Measurements from ENCODE around the gene CAMK2D. TPM values are rescaled to one million over a fixed set of nuclear protein-coding genes. Genes with fewer than 3 reads are reported as not detected.

The CAMK2D gene
- polyA plus RNA-seq, 3 donors: 82.3 to 90.8 (median 86.6) TPM

DNA sequence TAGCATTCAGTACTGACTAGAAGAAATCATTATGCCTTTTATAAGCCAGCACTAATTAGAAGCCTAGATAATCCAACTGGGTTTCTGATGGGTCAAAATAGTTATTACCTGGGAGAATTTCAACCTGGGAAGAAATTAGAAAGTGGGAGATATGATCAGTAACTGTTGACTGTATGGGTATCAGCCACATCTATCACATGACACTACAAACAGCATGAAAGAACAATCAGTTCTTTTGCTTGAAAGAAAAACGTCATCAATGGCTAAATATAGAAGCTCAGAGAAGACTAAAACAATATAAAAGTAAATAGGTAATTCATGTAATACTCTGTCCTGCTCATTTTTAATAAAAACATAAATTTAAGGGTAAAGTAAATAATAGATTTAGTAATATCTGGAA lies 145.1 kb downstream of the CAMK2D start:
- DNase-seq (ENCODE audit: low read depth in 3 of 3, low spot score in 2 of 3): no peak

DNA sequence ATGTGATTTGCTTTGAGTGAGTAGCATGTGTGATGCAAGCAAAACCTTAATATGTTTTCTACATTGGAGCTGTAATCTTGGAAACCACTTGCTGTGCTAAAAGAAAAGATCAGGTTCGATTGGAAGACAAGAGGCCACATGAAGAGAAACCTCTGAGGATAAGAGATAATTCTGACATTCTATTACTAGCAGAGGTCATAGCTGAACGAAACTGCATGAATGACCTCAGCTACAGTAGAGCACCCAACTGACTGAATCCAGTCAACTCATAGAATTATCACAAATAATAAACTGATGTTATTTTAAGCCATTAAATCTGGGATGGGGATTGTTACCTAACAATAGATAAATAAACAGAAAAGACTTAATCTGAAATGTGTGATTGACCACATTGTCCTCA lies 147.1 kb downstream of the CAMK2D start:
- no peak for DNase-seq (ENCODE audit: low read depth in 3 of 3, low spot score in 2 of 3)

DNA sequence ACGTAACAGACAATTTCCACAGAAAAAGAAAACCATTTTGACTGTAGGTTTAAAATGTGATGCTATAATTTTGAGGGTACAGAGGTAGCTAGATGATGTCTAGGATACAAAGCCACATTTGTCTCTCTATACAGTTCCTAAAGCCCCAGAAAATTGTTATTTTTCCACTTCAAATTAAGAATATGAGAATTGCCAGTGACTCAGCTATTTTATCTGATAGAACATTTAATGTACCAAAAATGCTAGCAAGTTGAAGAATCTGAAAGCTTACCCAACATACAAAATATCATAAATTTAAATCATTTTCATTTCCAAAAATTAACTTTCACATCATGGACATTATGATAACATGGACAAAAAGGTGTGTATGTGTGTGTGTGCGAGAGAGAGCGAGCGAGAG lies 148.0 kb downstream of the CAMK2D start:
- no peak for DNase-seq (ENCODE audit: low read depth in 3 of 3, low spot score in 2 of 3)

DNA sequence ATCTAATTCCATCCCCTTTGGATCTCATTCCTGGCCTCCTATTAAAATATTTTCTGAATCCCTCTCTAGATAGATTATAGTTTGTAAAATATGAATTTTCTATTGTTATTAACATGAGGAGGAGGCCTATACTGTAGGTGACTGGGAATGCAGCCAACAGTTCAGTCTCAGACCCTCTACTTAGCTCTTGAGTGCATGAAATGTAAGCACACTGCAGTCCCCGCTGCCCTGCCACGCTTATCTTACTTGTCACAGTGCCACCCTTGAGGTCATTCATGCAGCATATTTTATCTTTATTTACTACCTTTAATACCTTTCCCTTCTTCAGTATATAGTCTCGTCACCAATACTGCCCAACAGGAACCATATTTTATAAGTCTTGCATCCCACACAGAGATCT lies 151.0 kb downstream of the CAMK2D start:
- no peak for DNase-seq (ENCODE audit: low read depth in 3 of 3, low spot score in 2 of 3)

DNA sequence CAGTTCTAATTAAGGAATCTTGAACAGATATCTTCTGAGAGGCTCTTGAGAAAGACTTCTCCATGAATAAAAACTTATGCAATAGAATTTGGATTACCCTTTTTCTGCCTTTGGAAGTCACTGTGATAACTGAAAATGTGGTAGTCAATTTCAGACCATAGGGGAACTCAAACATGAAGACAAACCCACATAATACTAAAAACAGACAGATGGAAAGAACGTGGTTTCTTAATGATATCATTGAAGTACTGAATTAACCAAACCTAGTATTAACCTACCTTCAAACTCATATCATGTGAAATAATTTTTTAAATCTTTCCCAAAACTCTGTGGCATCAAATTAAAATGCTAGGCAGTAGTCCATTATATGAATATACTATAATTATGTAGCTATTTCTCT lies 153.5 kb downstream of the CAMK2D start:
- no peak for DNase-seq (ENCODE audit: low read depth in 3 of 3, low spot score in 2 of 3)

DNA sequence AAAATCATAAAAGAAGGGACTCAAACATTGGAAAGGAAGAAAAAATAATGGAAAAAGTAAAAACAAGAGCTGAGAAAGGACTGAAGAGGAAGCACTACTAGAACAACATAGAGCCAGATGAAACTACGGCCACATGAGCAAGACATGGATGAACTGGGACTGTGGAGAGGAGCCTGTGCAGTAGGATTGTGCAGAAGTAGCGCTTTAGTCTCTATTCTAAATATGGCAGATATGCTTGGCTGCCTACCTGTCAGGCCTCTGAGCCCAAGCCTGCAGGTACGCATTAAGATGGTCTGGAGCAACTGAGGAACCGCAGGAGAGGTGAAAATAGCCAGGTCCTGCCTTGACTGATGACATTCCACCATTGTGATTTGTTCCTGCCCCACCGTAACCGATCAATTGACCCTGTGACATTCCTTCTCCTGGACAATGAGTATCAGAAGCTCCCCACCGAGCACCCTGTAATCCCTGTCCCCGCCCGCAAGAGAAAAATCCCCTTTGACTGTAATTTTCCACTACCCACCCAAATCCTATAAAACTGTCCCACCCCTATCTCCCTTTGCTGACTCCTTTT lies 154.3 kb downstream of the CAMK2D start:
- DNase-seq (ENCODE audit: low read depth in 3 of 3, low spot score in 2 of 3): no peak

DNA sequence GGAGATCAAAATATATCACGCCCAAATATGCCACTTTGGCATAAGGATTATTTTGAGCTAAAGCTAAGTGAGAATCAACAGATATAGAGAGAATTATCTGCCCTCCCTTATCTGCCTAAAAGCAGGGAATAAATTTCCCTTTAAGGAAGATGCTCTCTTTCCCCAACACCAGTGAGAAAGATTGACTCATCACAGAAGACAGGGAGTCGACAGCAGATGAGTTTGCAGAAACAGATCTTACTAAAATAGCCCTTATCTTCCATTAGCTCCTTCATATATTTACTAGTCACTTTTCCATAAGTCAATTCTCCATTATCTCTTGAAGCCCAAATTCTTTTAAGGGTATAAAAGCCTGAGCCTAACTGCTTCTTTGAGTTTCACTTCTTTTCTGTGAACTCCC lies 156.6 kb downstream of the CAMK2D start:
- DNase-seq (ENCODE audit: low read depth in 3 of 3, low spot score in 2 of 3): no peak

DNA sequence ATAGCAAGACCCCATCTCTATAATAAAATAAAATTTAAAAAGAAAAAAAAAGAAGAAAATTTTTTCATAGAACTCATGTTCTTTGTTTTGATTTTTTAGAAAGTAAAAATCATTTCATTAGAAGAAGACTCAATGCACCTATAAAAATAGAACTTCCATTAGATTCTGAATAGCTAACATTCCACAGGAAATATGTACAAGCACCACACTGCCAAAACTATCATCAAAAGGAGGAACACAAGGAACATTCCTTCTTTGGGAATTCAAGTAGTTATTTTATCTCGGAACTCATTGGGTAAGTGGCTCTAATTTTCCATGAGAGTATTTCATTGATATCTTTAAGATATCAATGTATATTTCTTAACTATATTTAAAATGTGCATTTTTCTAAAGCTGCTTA lies 157.6 kb downstream of the CAMK2D start:
- DNase-seq (ENCODE audit: low read depth in 3 of 3, low spot score in 2 of 3): no peak

DNA sequence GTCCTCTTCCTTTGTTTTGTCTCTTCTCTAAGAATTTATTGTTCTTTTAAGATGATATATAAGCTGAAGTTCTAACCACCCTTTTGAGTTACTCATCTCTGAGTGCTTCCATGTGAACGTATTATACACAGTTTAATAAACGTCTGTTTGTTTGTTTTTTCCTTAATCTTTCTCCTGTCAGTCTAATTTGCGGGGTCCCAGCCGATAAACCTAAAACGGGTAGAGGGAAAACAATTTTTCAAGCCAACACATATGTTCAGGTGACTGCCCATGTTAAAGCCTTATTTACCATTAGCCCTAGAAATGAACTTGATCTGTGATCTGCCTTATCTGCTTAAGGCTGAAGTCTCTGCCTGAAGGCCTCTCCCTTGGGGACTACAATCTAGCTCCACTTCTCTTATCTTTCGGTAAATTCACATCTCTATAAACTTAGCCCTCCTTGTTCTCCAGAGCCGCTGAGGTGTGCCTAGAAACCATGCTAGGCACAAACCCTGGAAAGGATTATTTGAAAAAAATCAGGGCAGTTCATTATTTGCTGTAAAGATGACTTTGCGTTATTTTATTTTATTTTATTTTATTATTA lies 158.8 kb downstream of the CAMK2D start:
- no peak for DNase-seq (ENCODE audit: low read depth in 3 of 3, low spot score in 2 of 3)

DNA sequence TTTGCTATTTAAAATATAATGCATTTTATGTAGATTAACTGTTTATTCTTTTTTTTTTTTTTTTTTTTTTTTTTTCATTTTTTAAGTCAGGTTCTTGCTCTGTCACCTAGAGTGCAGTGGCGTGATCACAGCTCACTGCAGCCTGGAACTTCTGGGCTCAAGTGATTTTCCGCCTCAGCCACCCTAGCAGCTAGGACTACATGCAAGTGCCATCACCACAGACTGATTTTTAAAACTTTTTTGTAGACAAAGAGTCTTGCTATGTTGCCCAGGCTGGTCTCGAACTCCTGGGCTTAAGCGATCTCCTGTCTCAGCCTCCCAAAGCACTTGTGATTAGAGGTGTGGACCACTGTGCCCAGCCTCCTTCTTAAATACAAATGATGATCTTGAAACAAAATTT lies 159.9 kb downstream of the CAMK2D start:
- DNase-seq (ENCODE audit: low read depth in 3 of 3, low spot score in 2 of 3): no peak

DNA sequence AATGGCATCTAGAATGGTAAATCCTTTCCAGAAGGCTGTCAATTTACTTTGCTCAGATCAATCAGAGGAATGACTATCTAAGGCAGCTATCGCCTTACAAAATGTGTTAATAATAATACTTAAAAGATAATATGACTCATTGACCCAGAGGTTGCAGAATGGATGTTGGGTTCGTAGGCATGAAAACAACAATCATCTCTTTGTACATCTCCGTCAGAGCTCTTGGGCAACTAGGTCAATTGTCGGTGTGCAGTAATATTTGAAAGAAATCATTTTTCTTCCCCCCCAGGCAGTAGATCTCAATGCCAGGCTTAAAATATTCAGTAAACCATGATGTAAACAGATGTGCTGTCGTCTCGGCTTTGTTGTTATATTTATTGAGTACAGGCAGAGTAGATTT lies 165.1 kb downstream of the CAMK2D start:
- DNase-seq (ENCODE audit: low read depth in 3 of 3, low spot score in 2 of 3): no peak

DNA sequence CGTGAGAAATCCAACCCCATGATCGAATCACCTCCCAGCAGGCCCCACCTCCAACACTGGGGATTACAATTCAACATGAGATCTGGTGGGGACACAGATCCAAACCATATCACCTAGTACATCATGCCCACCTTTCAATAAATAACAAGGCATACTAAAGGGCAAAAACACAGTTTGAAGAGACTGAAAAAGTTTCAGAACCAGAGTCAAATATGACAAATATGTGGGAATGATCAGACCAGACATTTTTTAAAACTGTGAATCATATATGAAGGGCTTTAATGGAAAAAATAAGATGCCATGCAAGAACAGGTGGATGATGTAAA lies 167.3 kb downstream of the CAMK2D start:
- DNase-seq (ENCODE audit: low read depth in 3 of 3, low spot score in 2 of 3): no peak

DNA sequence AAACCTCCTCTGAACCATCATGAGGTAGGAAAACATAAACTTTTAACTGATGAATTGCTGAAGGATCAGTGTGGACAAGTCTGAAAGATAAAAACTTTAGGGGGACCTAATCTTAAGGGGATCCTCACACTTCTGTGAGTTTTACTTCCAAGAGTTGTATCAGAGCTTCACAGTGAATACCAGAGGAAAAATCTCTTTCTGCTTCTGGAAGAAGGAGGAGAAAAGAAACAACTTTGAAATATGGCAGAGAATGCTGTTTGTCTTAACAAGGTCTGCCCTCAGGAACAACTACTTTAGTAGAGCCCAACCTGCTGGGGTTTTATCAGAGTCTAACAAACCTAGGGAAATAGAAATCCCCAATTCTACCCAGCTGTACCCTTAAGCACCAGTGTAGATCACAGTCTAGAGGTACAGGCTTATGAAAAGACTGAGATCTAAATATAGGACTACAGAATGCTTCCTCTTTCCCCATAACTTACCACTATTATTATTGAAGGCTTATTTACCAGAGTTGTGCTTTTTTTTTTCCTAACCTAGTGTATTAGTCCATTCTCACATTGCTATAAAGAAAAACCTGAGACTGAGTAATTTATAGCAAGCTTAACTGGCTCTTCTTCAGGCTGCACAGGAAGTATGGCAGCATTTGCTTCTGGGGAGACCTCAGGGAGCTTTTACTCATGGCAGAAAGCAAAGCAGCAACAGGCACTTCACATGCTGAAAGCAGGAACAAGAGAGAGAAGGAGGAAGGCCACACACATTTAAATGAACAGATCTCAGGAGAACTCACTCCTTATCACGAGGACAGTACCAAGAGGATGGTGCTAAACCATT lies 167.9 kb downstream of the CAMK2D start:
- no peak for DNase-seq (ENCODE audit: low read depth in 3 of 3, low spot score in 2 of 3)

DNA sequence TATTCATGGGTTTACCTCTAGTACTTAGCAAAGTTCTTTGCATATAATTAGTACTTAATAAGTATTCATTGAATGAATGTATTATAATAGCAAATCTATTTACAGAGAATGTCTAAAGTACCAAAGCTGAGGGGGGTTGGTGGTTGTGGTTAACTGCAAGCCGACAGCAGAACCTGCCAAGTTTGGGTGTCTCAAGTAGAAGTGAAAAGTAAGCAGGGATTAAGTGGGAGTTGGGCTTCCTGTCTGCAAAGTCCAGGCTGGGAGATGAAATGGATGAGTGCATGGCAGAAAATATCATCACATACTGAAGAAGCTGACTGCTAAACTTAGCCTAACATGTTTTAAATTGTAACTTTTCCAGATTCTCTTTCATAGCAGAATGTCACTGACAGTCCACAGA lies 169.6 kb downstream of the CAMK2D start:
- no peak for DNase-seq (ENCODE audit: low read depth in 3 of 3, low spot score in 2 of 3)

DNA sequence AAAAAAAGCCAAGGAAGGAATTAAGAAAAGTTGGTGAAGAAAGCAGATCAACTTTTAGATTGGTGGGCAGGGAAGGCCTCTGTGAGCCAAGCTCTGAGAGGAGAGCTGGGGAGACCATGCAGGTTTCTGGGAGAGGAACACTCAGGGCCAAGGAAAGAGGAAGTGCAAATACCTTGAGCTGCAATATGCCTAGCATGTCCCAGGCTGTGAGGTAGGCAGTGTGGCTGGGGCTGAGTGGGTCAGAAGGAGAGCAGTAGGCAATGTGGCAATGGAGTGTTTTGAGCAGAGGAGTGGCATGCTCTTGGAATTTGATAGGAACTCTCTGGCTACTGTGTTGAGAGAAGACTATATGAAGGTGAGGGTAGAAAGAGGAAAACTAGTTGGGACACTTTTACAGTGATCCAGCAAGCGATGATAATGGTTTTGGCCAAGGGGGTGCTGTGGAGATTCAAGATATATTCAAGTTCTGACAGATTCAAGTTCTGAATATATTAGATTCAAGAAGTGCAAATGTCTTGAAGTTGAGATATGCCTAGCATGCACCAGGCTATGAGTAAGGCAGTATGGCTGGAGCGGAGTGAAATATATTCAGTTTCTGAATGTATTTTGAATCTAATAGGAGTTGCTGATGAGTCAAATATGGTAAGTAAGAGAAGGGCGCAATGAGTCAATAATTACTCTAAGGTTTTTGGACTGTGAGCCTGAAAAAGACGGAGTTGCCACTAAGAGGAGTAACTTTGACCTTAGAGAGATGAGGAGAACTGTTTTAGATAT lies 172.5 kb downstream of the CAMK2D start:
- DNase-seq (ENCODE audit: low read depth in 3 of 3, low spot score in 2 of 3): no peak

DNA sequence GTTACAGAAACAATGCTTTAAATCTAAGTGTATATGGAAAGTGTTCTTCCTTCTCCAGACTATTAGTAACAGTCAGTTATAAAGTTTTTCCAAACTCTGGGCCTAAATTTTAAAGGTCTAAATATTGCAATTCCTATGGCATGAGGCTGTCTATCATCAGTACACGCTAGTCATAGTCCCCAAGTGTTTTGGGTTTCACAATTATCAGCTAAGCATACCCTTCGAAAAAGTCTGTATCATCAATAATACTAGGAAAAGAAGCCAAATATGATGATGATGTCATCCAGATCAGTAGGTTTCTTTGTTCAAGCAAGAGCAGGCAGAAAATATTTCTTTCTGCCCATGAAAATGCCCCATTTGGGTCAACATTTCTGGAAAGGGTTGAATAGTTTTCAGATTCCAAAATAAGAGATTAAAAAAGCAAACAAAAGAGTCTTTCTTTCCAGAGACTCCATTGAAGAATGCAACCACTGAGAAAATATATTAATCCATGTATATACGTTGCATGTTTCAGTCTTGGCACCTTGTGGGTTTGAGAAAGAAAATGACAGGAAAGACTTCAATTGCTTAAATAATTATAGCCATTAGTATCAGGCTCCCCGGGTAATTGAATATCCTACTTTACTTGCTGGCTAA lies 173.8 kb downstream of the CAMK2D start:
- DNase-seq (ENCODE audit: low read depth in 3 of 3, low spot score in 2 of 3): no peak

DNA sequence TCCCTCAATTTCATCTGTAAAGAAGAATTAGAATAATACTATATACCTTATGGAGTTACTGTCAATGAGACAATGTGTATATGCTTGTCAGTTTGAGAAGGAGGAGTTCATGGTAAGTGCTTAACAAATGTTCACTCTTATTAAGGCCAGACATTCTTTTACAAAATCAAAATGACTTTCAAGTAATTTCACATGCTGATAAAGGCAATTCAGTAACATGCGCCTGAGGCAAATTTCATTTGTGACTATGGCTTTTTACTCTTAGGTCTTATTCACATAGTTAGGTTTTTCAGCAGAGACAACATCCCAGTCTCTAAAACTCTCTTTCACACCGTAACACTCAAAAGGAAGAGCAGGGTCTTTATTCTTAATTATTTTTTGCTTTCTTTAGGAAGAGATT lies 174.4 kb downstream of the CAMK2D start:
- DNase-seq (ENCODE audit: low read depth in 3 of 3, low spot score in 2 of 3): no peak

DNA sequence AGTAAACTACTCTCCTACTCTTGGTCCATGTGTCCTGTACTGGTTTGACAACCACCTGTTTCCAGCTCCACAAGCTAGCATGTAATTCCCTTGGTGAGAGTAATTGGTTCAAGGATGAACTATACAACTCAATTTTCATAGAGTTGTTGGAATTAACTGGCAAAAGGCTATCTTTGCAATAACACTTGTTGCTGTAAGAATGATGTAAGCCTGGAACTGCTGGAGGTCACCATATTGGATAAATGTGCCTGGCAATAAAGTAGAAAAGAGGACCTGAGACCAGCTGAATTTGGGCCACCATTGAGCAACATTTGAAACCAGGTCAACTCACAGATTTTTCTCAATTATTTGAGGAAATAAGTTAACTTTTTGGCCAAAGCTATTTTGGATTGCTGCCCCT lies 175.5 kb downstream of the CAMK2D start:
- DNase-seq (ENCODE audit: low read depth in 3 of 3, low spot score in 2 of 3): no peak

DNA sequence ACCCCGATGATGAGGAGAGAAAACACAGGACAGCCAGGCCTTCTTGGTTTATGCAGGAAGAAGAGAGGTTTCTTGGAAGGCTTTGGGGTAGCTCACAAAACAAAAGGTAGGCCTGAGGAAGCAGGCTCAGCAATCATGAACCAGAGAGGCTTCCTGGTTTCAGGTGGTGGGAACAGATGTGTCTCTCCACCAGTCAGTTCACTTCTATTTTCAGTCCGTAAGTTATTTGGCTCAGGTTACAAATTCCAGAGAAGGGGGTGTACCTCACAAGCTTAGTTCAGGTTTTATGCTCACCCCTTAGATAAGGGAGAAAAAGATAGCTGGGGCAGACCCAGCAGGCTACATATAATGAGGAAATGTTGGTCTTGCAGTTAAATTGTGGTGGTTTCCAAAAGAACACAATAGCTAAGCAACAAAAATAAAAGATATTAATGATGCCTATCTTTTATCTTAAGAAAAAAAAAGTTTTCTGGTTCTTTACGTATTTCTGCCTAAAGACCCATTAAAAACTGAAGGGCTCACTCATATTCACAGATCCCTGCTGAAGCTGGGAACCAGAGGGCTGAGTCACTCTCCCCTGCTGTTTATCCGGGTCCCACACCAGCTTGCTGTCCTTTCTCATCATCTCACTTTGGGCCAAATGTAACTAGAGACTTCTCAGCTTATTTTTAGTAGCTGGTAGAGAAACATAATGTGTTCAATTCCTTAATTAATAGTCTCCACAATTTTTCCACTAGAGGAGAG lies 177.0 kb downstream of the CAMK2D start:
- no peak for DNase-seq (ENCODE audit: low read depth in 3 of 3, low spot score in 2 of 3)

DNA sequence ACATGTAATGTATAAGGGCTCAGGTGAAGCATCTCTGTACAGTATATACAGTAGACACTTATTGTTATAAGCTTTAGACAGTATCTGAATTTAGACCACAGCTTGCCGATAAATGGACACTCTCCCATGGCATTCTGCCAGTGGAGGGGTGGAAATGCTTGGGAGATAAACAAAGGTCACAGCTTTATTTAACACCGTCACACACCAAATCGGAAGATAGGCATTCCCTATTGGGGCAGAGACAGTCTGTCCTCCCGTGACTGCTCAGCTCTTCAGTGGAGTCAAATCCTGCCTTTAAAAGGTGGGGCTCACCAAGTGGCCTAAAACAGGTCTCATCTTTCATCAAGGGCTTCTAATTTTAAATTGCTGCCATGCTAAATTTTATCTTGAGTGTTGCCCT lies 178.8 kb downstream of the CAMK2D start:
- no peak for DNase-seq (ENCODE audit: low read depth in 3 of 3, low spot score in 2 of 3)

DNA sequence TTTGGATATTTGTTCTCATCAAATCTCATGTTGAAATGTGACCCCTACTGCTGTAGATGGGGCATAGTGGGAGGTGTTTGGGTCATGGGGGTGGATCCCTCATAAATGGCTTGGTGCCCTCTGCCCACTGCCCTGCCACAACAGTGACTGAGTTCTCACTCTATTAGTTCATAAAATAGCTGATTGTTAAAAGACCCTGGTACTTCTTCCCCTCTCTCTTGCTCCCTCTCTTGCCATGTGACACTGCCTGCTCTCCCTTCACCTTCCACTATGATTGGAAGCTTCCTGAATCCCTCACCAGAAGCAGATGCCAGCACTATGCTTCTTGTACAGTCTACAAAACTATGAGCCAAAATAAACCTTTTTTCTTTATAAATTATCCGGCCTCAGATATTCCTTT lies 182.2 kb downstream of the CAMK2D start:
- DNase-seq (ENCODE audit: low read depth in 3 of 3, low spot score in 2 of 3): no peak
